H9 (cell line): ENCODE measurements around the gene LRRC3C. TPM values are rescaled to one million over a fixed set of nuclear protein-coding genes. Genes with fewer than 3 reads are reported as not detected.
A peak's percentile ranks its signal among the peaks of the same experiment; 100 is the strongest.

Experiments used
- DNase-seq: peaks from one replicate; pipeline ENCODE4 v3.0.0-alpha.2; 2017
- H2AFZ ChIP-seq: one replicate; pipeline ENCODE4 v1.6.1; 2013; ENCODE audit warnings: mild to moderate bottlenecking, low read length, control low read depth, moderate library complexity
- H2AK5ac ChIP-seq: 2 replicates; pipeline ENCODE4 v1.6.1; 2013; ENCODE audit warnings: low read length, control low read depth, mixed read lengths; ENCODE audit not compliant: insufficient read length
- H2BK120ac ChIP-seq: one replicate; pipeline ENCODE4 v1.6.1; 2013; ENCODE audit warnings: low read depth, mild to moderate bottlenecking, low read length, control low read depth, inconsistent platforms; ENCODE audit not compliant: poor library complexity, severe bottlenecking
- H2BK12ac ChIP-seq: 2 replicates; pipeline ENCODE4 v1.6.1; 2013; ENCODE audit warnings: low read length, control low read depth, mixed read lengths, low read depth; ENCODE audit not compliant: insufficient read length
- H2BK15ac ChIP-seq: 2 replicates; pipeline ENCODE4 v1.6.1; 2013; ENCODE audit warnings: low read depth, low read length, control low read depth
- H2BK20ac ChIP-seq: one replicate; pipeline ENCODE4 v1.6.1; 2013; ENCODE audit warnings: low read depth, mild to moderate bottlenecking, low read length, control low read depth, inconsistent platforms; ENCODE audit not compliant: poor library complexity, severe bottlenecking
- H2BK5ac ChIP-seq: 2 replicates; pipeline ENCODE4 v1.6.1; 2013; ENCODE audit warnings: low read length, control low read depth, mixed read lengths; ENCODE audit not compliant: insufficient read length
- H3K14ac ChIP-seq: 2 replicates; pipeline ENCODE4 v1.6.1; 2013; ENCODE audit warnings: low read length, control low read depth; ENCODE audit not compliant: insufficient read depth
- H3K18ac ChIP-seq: 2 replicates; pipeline ENCODE4 v1.6.1; 2013; ENCODE audit warnings: low read depth, mild to moderate bottlenecking, mixed read lengths, low read length, control low read depth; ENCODE audit not compliant: insufficient read length
- H3K23ac ChIP-seq: 2 replicates; pipeline ENCODE4 v1.6.1; 2013; ENCODE audit warnings: low read length, control low read depth, mixed read lengths, low read depth; ENCODE audit not compliant: insufficient read length
- H3K23me2 ChIP-seq: 2 replicates; pipeline ENCODE4 v1.6.1; 2013; ENCODE audit warnings: low read depth, mild to moderate bottlenecking, mixed read lengths, low read length, control low read depth; ENCODE audit not compliant: insufficient read length, poor library complexity, severe bottlenecking
- H3K27ac ChIP-seq: 2 replicates; pipeline ENCODE4 v1.5.1; 2013; ENCODE audit warnings: low read length, control low read depth, mixed read lengths, low read depth; ENCODE audit not compliant: insufficient read length
- H3K27me3 ChIP-seq: 2 replicates; pipeline ENCODE4 v1.6.1; 2013; ENCODE audit warnings: low read length, control low read depth, inconsistent platforms; ENCODE audit not compliant: insufficient read depth
- H3K4ac ChIP-seq: 2 replicates; pipeline ENCODE4 v1.6.1; 2013; ENCODE audit warnings: low read depth, mild to moderate bottlenecking, control low read depth, inconsistent platforms, low read length, moderate library complexity
- H3K4me1 ChIP-seq: 2 replicates; pipeline ENCODE4 v1.6.1; 2013; ENCODE audit warnings: low read length, control low read depth, inconsistent platforms; ENCODE audit not compliant: insufficient read depth
- H3K4me2 ChIP-seq: 2 replicates; pipeline ENCODE4 v1.6.1; 2013; ENCODE audit warnings: low read length, control low read depth, mixed read lengths; ENCODE audit not compliant: insufficient read length, insufficient read depth
- H3K56ac ChIP-seq: 2 replicates; pipeline ENCODE4 v1.6.1; 2013; ENCODE audit warnings: low read depth, mild to moderate bottlenecking, mixed read lengths, low read length, control low read depth; ENCODE audit not compliant: insufficient read length
- H3K79me1 ChIP-seq: 2 replicates; pipeline ENCODE4 v1.6.1; 2013; ENCODE audit warnings: low read depth, mild to moderate bottlenecking, moderate library complexity, low read length, control low read depth, inconsistent platforms; ENCODE audit not compliant: insufficient read depth, poor library complexity, severe bottlenecking
- H3K79me2 ChIP-seq: 2 replicates; pipeline ENCODE4 v1.6.1; 2013; ENCODE audit warnings: low read length, control low read depth, inconsistent platforms; ENCODE audit not compliant: insufficient read depth
- H3K9ac ChIP-seq: 2 replicates; pipeline ENCODE4 v1.6.1; 2013; ENCODE audit warnings: low read length, control low read depth, mixed read lengths; ENCODE audit not compliant: insufficient read length; ENCODE audit errors: extremely low read depth
- H3K9me3 ChIP-seq: one replicate; pipeline ENCODE4 v1.6.1; 2013; ENCODE audit warnings: low read depth, low read length, inconsistent platforms; ENCODE audit not compliant: control insufficient read depth
- H3T11ph ChIP-seq: one replicate; pipeline ENCODE4 v1.6.1; 2013; ENCODE audit warnings: mild to moderate bottlenecking, low read length, control low read depth, inconsistent platforms
- H4K20me1 ChIP-seq: one replicate; pipeline ENCODE4 v1.6.1; 2013; ENCODE audit not compliant: control insufficient read depth, insufficient read length, insufficient read depth
- H4K5ac ChIP-seq: 2 replicates; pipeline ENCODE4 v1.6.1; 2013; ENCODE audit warnings: low read depth, mild to moderate bottlenecking, mixed read lengths, low read length, control low read depth; ENCODE audit not compliant: insufficient read length
- H4K8ac ChIP-seq: replicated peaks from 2 replicates; pipeline ENCODE4 v1.6.1; 2013; ENCODE audit warnings: low read length, control low read depth, mixed read lengths, low read depth; ENCODE audit not compliant: insufficient read length
- H4K91ac ChIP-seq: 2 replicates; pipeline ENCODE4 v1.6.1; 2013; ENCODE audit warnings: low read depth, mild to moderate bottlenecking, moderate library complexity, mixed read lengths, low read length, control low read depth; ENCODE audit not compliant: insufficient read length
- H3K27ac Mint-ChIP-seq, 3 experiments: 2 replicates in 2 of 3; 3 replicates in 1 of 3; pipeline ENCODE4 v1.8.0; 2020 to 2021; ENCODE audit warnings: mixed read lengths in 3 of 3, mild to moderate bottlenecking in 1 of 3, moderate library complexity in 1 of 3
- H3K27me3 Mint-ChIP-seq: 2 replicates; pipeline ENCODE4 v1.8.0; 2021; ENCODE audit warnings: low read depth, mild to moderate bottlenecking, moderate library complexity, mixed read lengths
- H3K36me3 Mint-ChIP-seq, 3 experiments: 2 replicates in 2 of 3; 3 replicates in 1 of 3; pipeline ENCODE4 v1.8.0; 2020 to 2021; ENCODE audit warnings: low read depth in 3 of 3, mixed read lengths in 3 of 3; ENCODE audit not compliant: insufficient read depth in 1 of 3
- H3K4me1 Mint-ChIP-seq, 2 experiments: 2 replicates each; pipeline ENCODE4 v1.8.0; 2020; ENCODE audit warnings: mixed read lengths in 2 of 2
- H3K4me3 Mint-ChIP-seq, 2 experiments: 2 replicates in 1 of 2; 3 replicates in 1 of 2; pipeline ENCODE4 v1.8.0; 2020 to 2021; ENCODE audit warnings: mild to moderate bottlenecking in 2 of 2, mixed read lengths in 2 of 2, moderate library complexity in 1 of 2
- H3K9me3 Mint-ChIP-seq, 2 experiments: 2 replicates in 1 of 2; 3 replicates in 1 of 2; pipeline ENCODE4 v1.8.0; 2020; ENCODE audit warnings: mild to moderate bottlenecking in 2 of 2, mixed read lengths in 2 of 2, moderate library complexity in 1 of 2
- WGBS: extraction: QIAGEN DNeasy Blood & Tissue Kit; methylation state at CpG from one replicate; pipeline ENCODE4 v1.1.7; 2013; ENCODE audit warnings: missing lambda C conversion rate, low lambda C conversion rate, mixed read lengths; ENCODE audit not compliant: insufficient read length; ENCODE audit errors: extremely low coverage; 5-methylcytosine and 5-hydroxymethylcytosine counted together
- total RNA-seq: library from RNA; stranded (reverse); gene quantifications from 2 replicates; pipeline ENCODE4 v1.2.1, GENCODE V29; 2021
- TF ChIP-seq, protein P1 (sequence below): fragments of 200-600 bp; sonication (generic); conservative IDR thresholded peaks from 3 replicates; pipeline ENCODE4 v1.8.0; 2021; ENCODE audit warnings: antibody characterized with exemption, mild to moderate bottlenecking

LRRC3C gene
- total RNA-seq, 1 experiment from 2014 or later: not detected

GRCh38 chr17:39980351-39981206 is 53.0 kb downstream of the LRRC3C start, which contains the start of gene PSMD3:
PSMD3 (plus strand) TSS chr17:39980807; CDS start chr17:39980971, 164 bp downstream.
- no CpG with 5 or more reads among the region's 84 CpGs for WGBS
- peak within 1 kb of the TSS; percentile 86 to 99 (median 96) for H3K27ac Mint-ChIP-seq

More at GRCh38 chr17:39980351-39981206, 53.0 kb downstream of the LRRC3C start, which contains the start of gene PSMD3:
- no peak within 1 kb of the TSS for H2BK5ac ChIP-seq
- H3K9me3 Mint-ChIP-seq: no peaks in the 10 kb centered on the region
- no peaks in the 10 kb centered on the region for H3K9me3 ChIP-seq
- H3K4me1 ChIP-seq: peaks cover 8% of the 10 kb centered on the region
- H4K20me1 ChIP-seq: no peaks in the 10 kb centered on the region
- H3K14ac ChIP-seq: peak within 1 kb of the TSS; percentile 88
- H3K27me3 Mint-ChIP-seq: peaks cover 2% of the 10 kb centered on the region; the same call in 1 of the 2 replicates
- peak within 1 kb of the TSS; percentile 95 for H3K9ac ChIP-seq
- peak within 1 kb of the TSS; percentile 96 to 98 for H3K4me3 Mint-ChIP-seq
- no peak within 1 kb of the TSS for H2BK20ac ChIP-seq
- H3K36me3 Mint-ChIP-seq: peaks cover 16 to 26% (median 23%) of the 10 kb centered on the region in 3 experiments; a peak in 6 of 7 replicates
- H3T11ph ChIP-seq: no peak within 1 kb of the TSS
- 0 out of 2 replicates have a peak within 1 kb of the TSS, but pooled peaks have one; percentile 17 for H3K4ac ChIP-seq
- H4K8ac ChIP-seq: no peak within 1 kb of the TSS
- H3K79me2 ChIP-seq: peaks cover 12% of the 10 kb centered on the region
- TF ChIP-seq, protein P1, sequence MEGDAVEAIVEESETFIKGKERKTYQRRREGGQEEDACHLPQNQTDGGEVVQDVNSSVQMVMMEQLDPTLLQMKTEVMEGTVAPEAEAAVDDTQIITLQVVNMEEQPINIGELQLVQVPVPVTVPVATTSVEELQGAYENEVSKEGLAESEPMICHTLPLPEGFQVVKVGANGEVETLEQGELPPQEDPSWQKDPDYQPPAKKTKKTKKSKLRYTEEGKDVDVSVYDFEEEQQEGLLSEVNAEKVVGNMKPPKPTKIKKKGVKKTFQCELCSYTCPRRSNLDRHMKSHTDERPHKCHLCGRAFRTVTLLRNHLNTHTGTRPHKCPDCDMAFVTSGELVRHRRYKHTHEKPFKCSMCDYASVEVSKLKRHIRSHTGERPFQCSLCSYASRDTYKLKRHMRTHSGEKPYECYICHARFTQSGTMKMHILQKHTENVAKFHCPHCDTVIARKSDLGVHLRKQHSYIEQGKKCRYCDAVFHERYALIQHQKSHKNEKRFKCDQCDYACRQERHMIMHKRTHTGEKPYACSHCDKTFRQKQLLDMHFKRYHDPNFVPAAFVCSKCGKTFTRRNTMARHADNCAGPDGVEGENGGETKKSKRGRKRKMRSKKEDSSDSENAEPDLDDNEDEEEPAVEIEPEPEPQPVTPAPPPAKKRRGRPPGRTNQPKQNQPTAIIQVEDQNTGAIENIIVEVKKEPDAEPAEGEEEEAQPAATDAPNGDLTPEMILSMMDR: peak; percentile 65
- H2BK12ac ChIP-seq: no peak within 1 kb of the TSS
- H2AFZ ChIP-seq: no peak within 1 kb of the TSS
- no peak within 1 kb of the TSS for H2BK120ac ChIP-seq
- DNase-seq: peak; percentile 99
- no peak within 1 kb of the TSS for H3K56ac ChIP-seq
- H4K91ac ChIP-seq: no peak within 1 kb of the TSS
- H3K23me2 ChIP-seq: peaks cover 12% of the 10 kb centered on the region
- peaks cover 2% of the 10 kb centered on the region for H3K79me1 ChIP-seq
- peaks cover 23 to 27% of the 10 kb centered on the region in 2 experiments for H3K4me1 Mint-ChIP-seq
- peak within 1 kb of the TSS; percentile 36 for H3K27ac ChIP-seq
- H3K27me3 ChIP-seq: no peaks in the 10 kb centered on the region
- peak within 1 kb of the TSS; percentile 53 for H3K18ac ChIP-seq
- peak within 1 kb of the TSS; percentile 16; the same call in 1 of the 2 replicates for H2BK15ac ChIP-seq
- no peak within 1 kb of the TSS for H4K5ac ChIP-seq
- H3K4me2 ChIP-seq: peak within 1 kb of the TSS; percentile 78
- H2AK5ac ChIP-seq: no peak within 1 kb of the TSS
- no peak within 1 kb of the TSS for H3K23ac ChIP-seq
